H1 (cell line): ENCODE data around the gene TUBA4B. TPM values are rescaled to one million over a fixed set of nuclear protein-coding genes. Genes with fewer than 3 reads are reported as not detected.

Experiments used
- GABPA ChIP-seq: IDR thresholded peaks from 2 replicates; pipeline ENCODE4 v1.6.1; 2011; ENCODE audit warnings: mild to moderate bottlenecking, low read length, moderate library complexity, borderline replicate concordance; ENCODE audit not compliant: insufficient read depth
- HDAC6 ChIP-seq: IDR thresholded peaks from one replicate; pipeline ENCODE4 v1.7.1; 2012; ENCODE audit warnings: low read depth, mild to moderate bottlenecking, inconsistent platforms, low read length, moderate library complexity
- KDM1A ChIP-seq: fragments of 200-600, 300-600 bp; sonication (generic); IDR thresholded peaks from 2 replicates; pipeline ENCODE4 v1.7.1; 2016; ENCODE audit warnings: mild to moderate bottlenecking, low read length, borderline replicate concordance
- POLR2A ChIP-seq, 2 experiments: IDR thresholded peaks; 1 replicate in 1 of 2; 2 replicates in 1 of 2; pipeline ENCODE4 v1.6.1; 2011; ENCODE audit warnings: low read depth in 2 of 2, low read length in 2 of 2, mild to moderate bottlenecking in 2 of 2; ENCODE audit errors: control extremely low read depth in 1 of 2
- RXRA ChIP-seq: IDR thresholded peaks from 2 replicates; pipeline ENCODE4 v1.6.1; 2011; ENCODE audit warnings: low read depth, mild to moderate bottlenecking, low read length, moderate library complexity; ENCODE audit not compliant: insufficient read depth
- SIRT6 ChIP-seq: IDR thresholded peaks from one replicate; pipeline ENCODE4 v1.7.1; 2012; ENCODE audit warnings: low read length, inconsistent platforms
- SP2 ChIP-seq: IDR thresholded peaks from 2 replicates; pipeline ENCODE4 v1.6.1; 2012; ENCODE audit warnings: mild to moderate bottlenecking, low read length, inconsistent platforms
- SP4 ChIP-seq: IDR thresholded peaks from 2 replicates; pipeline ENCODE4 v1.6.1; 2012; ENCODE audit warnings: low read length, inconsistent platforms
- polyA plus RNA-seq, 7 experiments: library from polyadenylated mRNA; depleted of rRNA in 3 of 7; stranded (reverse) in 5 of 7; unstranded in 2 of 7; fragments of >200 nt in 5 of 7; fragments of 200-250 nt in 2 of 7; gene quantifications; 1 replicate in 5 of 7; 2 replicates in 1 of 7; 4 replicates in 1 of 7; pipeline versions ENCODE4 v1.2.1 to v1.2.3, GENCODE V29; 2011 to 2013; ENCODE audit warnings: missing spikeins in 2 of 7, mixed read lengths in 2 of 7
- total RNA-seq: library from RNA; stranded (reverse); fragmentation: NEBNext Ultra II Directional; extraction: Animal tissue kit (Norgen Biotek cat#: 25700); gene quantifications from 2 replicates; pipeline ENCODE4 v1.2.1, GENCODE V29; 2021

TUBA4B gene
- total and polyA plus RNA-seq, 2 of the 8 experiments (the other 6 are each of a cell fraction or from before 2014, with no cell fraction given): 0.08 to 0.24 TPM

GRCh38 chr2:219281588-219281987 lies 28.5 kb downstream of the TUBA4B start (continued):
- TF ChIP-seq SP2 (no peak), KDM1A (no peak), GABPA (no peak), RXRA (no peak), POLR2A (IDR thresholded peaks at IDR 0.05; ENCODE audit: control extremely low read depth in 1 of 2, low read depth in 2 of 2, low read length in 2 of 2) (no peak), SP4 (no peak), HDAC6 (no peak), SIRT6 (no peak)
- TF ChIP-seq, all 59 proteins: peak for 0
